MV-4-11 (cell line): ENCODE measurements around the gene ELANE.
A peak's percentile ranks its signal among the peaks of the same experiment; 100 is the strongest.
"Not testable (repeated sequence)": the region's sequence is repeated elsewhere in the genome, so short reads cannot be mapped to it uniquely, and the experiment has no call there.

ENCODE experiments used
- DNase-seq: peaks from one replicate; lab custom pipeline; 2025; lab: John Stamatoyannopoulos, UW

ELANE gene

GRCh38 chr19:862581-863314 lies 10.6 kb downstream of the ELANE start:
- DNase-seq, result peak; percentile 57

GRCh38 chr19:863315-863620 lies 11.2 kb downstream of the ELANE start:
- no peak for DNase-seq

GRCh38 chr19:866769-867300 lies 14.7 kb downstream of the ELANE start:
- no peak for DNase-seq

- DNase-seq, result no peak
Measured at GRCh38 chr19:867301-867793, 15.2 kb downstream of the ELANE start.

GRCh38 chr19:867855-868457 lies 15.9 kb downstream of the ELANE start:
- DNase-seq, result no peak

- no peak for DNase-seq
Measured at GRCh38 chr19:868458-869244, 16.5 kb downstream of the ELANE start.

- DNase-seq, result peak; percentile 73
Measured at GRCh38 chr19:869245-870177, 17.4 kb downstream of the ELANE start.

GRCh38 chr19:870314-870713 lies 18.2 kb downstream of the ELANE start:
- no peak for DNase-seq

- no peak for DNase-seq
Measured at GRCh38 chr19:870963-871401, 18.9 kb downstream of the ELANE start.

GRCh38 chr19:871446-872265 lies 19.6 kb downstream of the ELANE start:
- DNase-seq, result no peak

- DNase-seq, result peak; percentile 90
Measured at GRCh38 chr19:872266-872951, 20.3 kb downstream of the ELANE start.

- peak; percentile 71 for DNase-seq
Measured at GRCh38 chr19:873084-873483, 21.0 kb downstream of the ELANE start.

GRCh38 chr19:873561-874041 lies 21.5 kb downstream of the ELANE start:
- no peak for DNase-seq

GRCh38 chr19:875265-875879 lies 23.3 kb downstream of the ELANE start:
- no peak for DNase-seq

GRCh38 chr19:876089-876488 lies 24.0 kb downstream of the ELANE start:
- DNase-seq, result no peak

- no peak for DNase-seq
Measured at GRCh38 chr19:876780-877314, 24.7 kb downstream of the ELANE start.

- not testable (repeated sequence) for DNase-seq
Measured at GRCh38 chr19:877992-878660, 26.0 kb downstream of the ELANE start.

GRCh38 chr19:878751-879561 lies 26.9 kb downstream of the ELANE start:
- not testable (repeated sequence) for DNase-seq
